Astrocyte (in vitro differentiated cells and primary cell): ENCODE data around the gene LIMS2.

Experiments used
- CTCF ChIP-seq: IDR thresholded peaks from 2 replicates; pipeline ENCODE4 v1.5.1; 2011; ENCODE audit warnings: low read depth, mild to moderate bottlenecking, inconsistent platforms, low read length, moderate library complexity; ENCODE audit not compliant: insufficient read depth
- EZH2 ChIP-seq: IDR thresholded peaks from 2 replicates; pipeline ENCODE4 v1.6.1; 2012; ENCODE audit warnings: mild to moderate bottlenecking, low read length, inconsistent platforms; ENCODE audit not compliant: insufficient read depth

- TF ChIP-seq CTCF (no peak), EZH2 (no peak)
Observed at GRCh38 chr2:127669056-127669455, 6.3 kb downstream of the LIMS2 start.
